Fibroblast of lung (primary cell): ENCODE results near the gene TRIM3. TPM values are rescaled to one million over a fixed set of nuclear protein-coding genes. Genes with fewer than 3 reads are reported as not detected.

Experiments used
- DNase-seq, 2 donors: peaks; one replicate each; pipeline versions ENCODE4 v3.0.0 to v3.0.0-alpha.2; 2010; ENCODE audit warnings: low read depth in 2 of 2
- H2AFZ ChIP-seq: 2 replicates; pipeline ENCODE4 v1.5.1; 2012; ENCODE audit warnings: low read length, control low read depth, inconsistent platforms
- H3K27ac ChIP-seq: 2 replicates; pipeline ENCODE4 v1.5.1; 2011; ENCODE audit warnings: low read length, control low read depth; ENCODE audit not compliant: insufficient read depth
- H3K27me3 ChIP-seq: 2 replicates; pipeline ENCODE4 v1.5.1; 2011; ENCODE audit warnings: mild to moderate bottlenecking, low read length; ENCODE audit not compliant: control insufficient read depth, insufficient read depth
- H3K36me3 ChIP-seq: 2 replicates; pipeline ENCODE4 v1.5.1; 2011; ENCODE audit warnings: low read length; ENCODE audit not compliant: control insufficient read depth, insufficient read depth
- H3K4me1 ChIP-seq: 2 replicates; pipeline ENCODE4 v1.5.1; 2011; ENCODE audit warnings: low read length; ENCODE audit not compliant: control insufficient read depth, insufficient read depth; ENCODE audit errors: extremely low read depth
- H3K4me2 ChIP-seq: 2 replicates; pipeline ENCODE4 v1.5.1; 2011; ENCODE audit warnings: low read length, control low read depth; ENCODE audit not compliant: insufficient read depth; ENCODE audit errors: extremely low read depth
- H3K4me3 ChIP-seq, 4 experiments: fragments of 200-600 bp in 1 of 4; sonication (generic) in 1 of 4; replicated peaks in 1 of 4; 2 replicates each; pipeline ENCODE4 v1.5.1; 2011 to 2016; ENCODE audit warnings: low read length in 4 of 4, low read depth in 3 of 4, mild to moderate bottlenecking in 3 of 4, control low read depth in 2 of 4, inconsistent platforms in 1 of 4, mixed read lengths in 1 of 4; ENCODE audit not compliant: insufficient read depth in 1 of 4; ENCODE audit errors: control extremely low read depth in 1 of 4
- H3K79me2 ChIP-seq: 2 replicates; pipeline ENCODE4 v1.5.1; 2012; ENCODE audit warnings: mild to moderate bottlenecking, low read length, inconsistent platforms; ENCODE audit not compliant: control insufficient read depth, insufficient read depth
- H3K9ac ChIP-seq: 2 replicates; pipeline ENCODE4 v1.5.1; 2011; ENCODE audit warnings: mild to moderate bottlenecking, low read length, control low read depth; ENCODE audit not compliant: insufficient read depth
- H3K9me3 ChIP-seq: 2 replicates; pipeline ENCODE4 v1.5.1; 2012; ENCODE audit warnings: low read depth, low read length; ENCODE audit not compliant: control insufficient read depth, insufficient read depth
- H4K20me1 ChIP-seq: 2 replicates; pipeline ENCODE4 v1.5.1; 2011; ENCODE audit warnings: low read length; ENCODE audit not compliant: control insufficient read depth, insufficient read depth; ENCODE audit errors: extremely low read depth
- EZH2 ChIP-seq: IDR thresholded peaks from 2 replicates; pipeline ENCODE4 v1.5.1; 2012; ENCODE audit warnings: low read length, control low read depth, mild to moderate bottlenecking; ENCODE audit errors: missing control alignments
- polyA plus RNA-seq, 2 donors: library from polyadenylated mRNA; depleted of rRNA in 1 of 2; stranded (reverse) in 1 of 2; unstranded in 1 of 2; fragments of >200 nt; gene quantifications; 2 replicates each; pipeline ENCODE4 v1.2.1, GENCODE V29; 2011 to 2012; ENCODE audit warnings: missing spikeins in 1 of 2
- total RNA-seq: library from RNA; depleted of rRNA; stranded (reverse); fragments of >200 nt; gene quantifications from 2 replicates; pipeline ENCODE4 v1.2.1, GENCODE V29; 2014
- TF ChIP-seq, protein P1 (sequence below), 2 donors: IDR thresholded peaks in 1 of 2; conservative IDR thresholded peaks in 1 of 2; 1 replicate in 1 of 2; 2 replicates in 1 of 2; pipeline ENCODE4 v1.5.1; 2011 to 2012; ENCODE audit warnings: low read length in 2 of 2, control low read depth in 1 of 2, inconsistent platforms in 1 of 2, low read depth in 1 of 2, mild to moderate bottlenecking in 1 of 2

The TRIM3 gene
- total and polyA plus RNA-seq, 2 donors (not counting 1 experiment from before 2014, with no cell fraction given): 11.4 to 29.7 TPM

DNA sequence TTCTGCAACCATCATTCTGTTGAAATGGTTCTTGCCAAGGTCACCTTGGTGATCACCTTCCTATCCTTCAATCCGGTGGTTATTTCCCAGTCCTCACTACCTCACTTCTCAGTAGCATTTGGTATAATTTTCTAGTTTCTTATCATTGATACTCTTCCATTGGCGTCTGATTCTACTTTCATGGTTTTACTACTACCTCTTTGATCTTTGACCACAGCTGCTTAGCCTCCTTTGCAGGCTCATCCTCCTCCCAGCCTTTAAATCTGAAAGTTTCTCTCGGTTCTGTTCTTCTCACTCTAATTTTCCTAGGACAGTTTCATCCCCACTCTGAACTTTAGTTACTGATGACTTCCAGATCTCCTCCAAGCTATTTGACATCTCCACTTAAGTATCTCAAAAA, 12.5 kb upstream of the TRIM3 start:
- TF ChIP-seq EZH2: no peak
- TF ChIP-seq, protein P1, sequence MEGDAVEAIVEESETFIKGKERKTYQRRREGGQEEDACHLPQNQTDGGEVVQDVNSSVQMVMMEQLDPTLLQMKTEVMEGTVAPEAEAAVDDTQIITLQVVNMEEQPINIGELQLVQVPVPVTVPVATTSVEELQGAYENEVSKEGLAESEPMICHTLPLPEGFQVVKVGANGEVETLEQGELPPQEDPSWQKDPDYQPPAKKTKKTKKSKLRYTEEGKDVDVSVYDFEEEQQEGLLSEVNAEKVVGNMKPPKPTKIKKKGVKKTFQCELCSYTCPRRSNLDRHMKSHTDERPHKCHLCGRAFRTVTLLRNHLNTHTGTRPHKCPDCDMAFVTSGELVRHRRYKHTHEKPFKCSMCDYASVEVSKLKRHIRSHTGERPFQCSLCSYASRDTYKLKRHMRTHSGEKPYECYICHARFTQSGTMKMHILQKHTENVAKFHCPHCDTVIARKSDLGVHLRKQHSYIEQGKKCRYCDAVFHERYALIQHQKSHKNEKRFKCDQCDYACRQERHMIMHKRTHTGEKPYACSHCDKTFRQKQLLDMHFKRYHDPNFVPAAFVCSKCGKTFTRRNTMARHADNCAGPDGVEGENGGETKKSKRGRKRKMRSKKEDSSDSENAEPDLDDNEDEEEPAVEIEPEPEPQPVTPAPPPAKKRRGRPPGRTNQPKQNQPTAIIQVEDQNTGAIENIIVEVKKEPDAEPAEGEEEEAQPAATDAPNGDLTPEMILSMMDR (conservative IDR thresholded peaks at IDR 0.05 in 1 of 2, IDR thresholded peaks at IDR 0.05 in 1 of 2; ENCODE audit: low read depth in 1 of 2, low read length in 2 of 2): no peak

DNA sequence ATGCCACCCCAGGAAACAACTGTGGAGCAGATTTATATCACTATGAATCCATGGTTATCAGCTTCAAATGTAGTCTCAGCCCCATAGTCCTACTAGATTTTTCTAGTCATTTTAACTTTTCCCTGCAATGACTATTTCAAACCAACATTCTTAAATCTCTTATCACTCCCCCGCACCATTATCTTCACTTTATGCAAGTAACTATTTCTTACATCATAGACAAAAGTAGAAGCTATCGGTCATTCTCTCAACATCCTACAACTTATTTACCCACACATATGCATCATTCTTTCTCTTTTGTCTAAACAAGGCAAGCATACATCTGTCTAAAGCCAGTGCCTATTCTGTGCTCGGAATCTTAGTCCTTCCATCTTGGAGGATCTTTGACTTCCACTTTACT, 11.9 kb upstream of the TRIM3 start:
- Histone ChIP-seq H3K27me3 (no peaks in the 10 kb centered on the region), H3K36me3 (peaks cover 10% of the 10 kb centered on the region), H3K9me3 (no peaks in the 10 kb centered on the region), H3K9ac (no peak overlapping the region), H3K4me3 (no peak overlapping the region), H3K4me2 (no peak overlapping the region), H4K20me1 (no peaks in the 10 kb centered on the region), H3K79me2 (peaks cover 28% of the 10 kb centered on the region), H3K27ac (no peak overlapping the region), H3K4me1 (peaks cover 9% of the 10 kb centered on the region), H2AFZ (no peak overlapping the region)
- no peak for DNase-seq
- TF ChIP-seq, protein P1 (conservative IDR thresholded peaks at IDR 0.05 in 1 of 2, IDR thresholded peaks at IDR 0.05 in 1 of 2; ENCODE audit: low read depth in 1 of 2, low read length in 2 of 2): no peak
- TF ChIP-seq EZH2: no peak

More for the DNA sequence above, 12.5 kb upstream of the TRIM3 start:
- no peak overlapping the region for H2AFZ ChIP-seq
- no peaks in the 10 kb centered on the region for H3K9me3 ChIP-seq
- peaks cover 24% of the 10 kb centered on the region for H3K79me2 ChIP-seq
- peaks cover 10% of the 10 kb centered on the region for H3K36me3 ChIP-seq
- H3K27ac ChIP-seq: no peak overlapping the region
- H3K4me2 ChIP-seq: no peak overlapping the region
- H4K20me1 ChIP-seq: no peaks in the 10 kb centered on the region
- peaks cover 9% of the 10 kb centered on the region for H3K4me1 ChIP-seq
- H3K4me3 ChIP-seq: no peak overlapping the region
- no peaks in the 10 kb centered on the region for H3K27me3 ChIP-seq
- no peak for DNase-seq
- H3K9ac ChIP-seq: no peak overlapping the region

- peaks cover 12% of the 10 kb centered on the region for H3K36me3 ChIP-seq
- H4K20me1 ChIP-seq: no peaks in the 10 kb centered on the region
- H3K79me2 ChIP-seq: peaks cover 44% of the 10 kb centered on the region
- TF ChIP-seq, protein P1 (conservative IDR thresholded peaks at IDR 0.05 in 1 of 2, IDR thresholded peaks at IDR 0.05 in 1 of 2; ENCODE audit: low read depth in 1 of 2, low read length in 2 of 2): no peak
- TF ChIP-seq EZH2: no peak
- H2AFZ ChIP-seq: no peak overlapping the region
- no peak overlapping the region for H3K4me3 ChIP-seq
- H3K4me2 ChIP-seq: peak overlapping the region; percentile 98
- no peaks in the 10 kb centered on the region for H3K9me3 ChIP-seq
- H3K9ac ChIP-seq: no peak overlapping the region
- no peak for DNase-seq
- H3K27me3 ChIP-seq: no peaks in the 10 kb centered on the region
- H3K27ac ChIP-seq: peak overlapping the region; percentile 99
- peaks cover 14% of the 10 kb centered on the region for H3K4me1 ChIP-seq
Measured at GRCh38 chr11:6483015-6483414, 9.3 kb upstream of the TRIM3 start.
